ENCODE results near the gene LHX4. TPM values are rescaled to one million over a fixed set of nuclear protein-coding genes. Genes with fewer than 3 reads are reported as not detected.
"Not testable (repeated sequence)": the region's sequence is repeated elsewhere in the genome, so short reads cannot be mapped to it uniquely, and the experiment has no call there.

LHX4 gene
- total and polyA plus RNA-seq, 10 donors: 0.02 to 2.0 (median 0.03) TPM; not detected in 5

GRCh38 chr1:180198611-180199010 is 31.5 kb upstream of the LHX4 start:
- TF ChIP-seq POLR2A (IDR thresholded peaks at IDR 0.05) (no peak), POLR2AphosphoS5 (IDR thresholded peaks at IDR 0.05) (peak in 2 of 3 donors; percentile 28 to 46)
- WGBS, 5 donors: 74 to 90% (median 80%) methylated on average over 2 to 5 of the region's 5 CpGs
- Histone ChIP-seq H3K27ac (no peak overlapping the region), H3K4me1 (peaks cover 0 to 6% (median 0%) of the 10 kb centered on the region in 6 donors), H3K4me3 (no peak overlapping the region), H3K36me3 (peaks cover 0 to 76% (median 20%) of the 10 kb centered on the region in 6 donors), H3K27me3 (replicated peaks in 1 of 7) (no peaks in the 10 kb centered on the region), H3K9me3 (no peaks in the 10 kb centered on the region)
- DNase-seq: no peak
- intact Hi-C loops (cut with DNase I; ENCODE audit: low total_unique reads): no loop called here

- no peak for DNase-seq
- 84 to 94% (median 90%) methylated on average over 12 of the region's 12 CpGs for WGBS, 5 donors
- H3K27ac ChIP-seq: no peak overlapping the region
- peaks cover 0 to 6% (median 0%) of the 10 kb centered on the region in 6 donors for H3K4me1 ChIP-seq
- H3K27me3 ChIP-seq (replicated peaks in 1 of 7): no peaks in the 10 kb centered on the region
- no peak overlapping the region for H3K4me3 ChIP-seq
- H3K9me3 ChIP-seq: no peaks in the 10 kb centered on the region
- intact Hi-C loops (cut with DNase I; ENCODE audit: low total_unique reads): no loop called here
- TF ChIP-seq POLR2A (IDR thresholded peaks at IDR 0.05): no peak
- TF ChIP-seq POLR2AphosphoS5 (IDR thresholded peaks at IDR 0.05): peak in 1 of 3 donors; percentile 19
- peaks cover 0 to 72% (median 18%) of the 10 kb centered on the region in 6 donors for H3K36me3 ChIP-seq
Measured at GRCh38 chr1:180199018-180199417, 31.0 kb upstream of the LHX4 start.

GRCh38 chr1:180201451-180202200 is 28.4 kb upstream of the LHX4 start:
- 91 to 94% (median 93%) methylated on average over 7 of the region's 7 CpGs for WGBS, 5 donors
- Histone ChIP-seq H3K27ac (no peak overlapping the region), H3K36me3 (peaks cover 0 to 46% (median 4%) of the 10 kb centered on the region in 6 donors), H3K9me3 (no peaks in the 10 kb centered on the region), H3K4me1 (peaks cover 0 to 6% (median 0%) of the 10 kb centered on the region in 6 donors), H3K4me3 (no peak overlapping the region), H3K27me3 (replicated peaks in 1 of 7) (no peaks in the 10 kb centered on the region)
- DNase-seq: no peak
- TF ChIP-seq POLR2A (IDR thresholded peaks at IDR 0.05) (no peak), POLR2AphosphoS5 (IDR thresholded peaks at IDR 0.05) (peak in 1 of 3 donors; percentile 9)
- intact Hi-C loops (cut with DNase I; ENCODE audit: low total_unique reads): no loop called here

GRCh38 chr1:180202588-180202987 is 27.5 kb upstream of the LHX4 start:
- WGBS, 5 donors: 82 to 96% (median 85%) methylated on average over 5 of the region's 5 CpGs
- DNase-seq; intact Hi-C loops (cut with DNase I; ENCODE audit: low total_unique reads): not testable (repeated sequence)

GRCh38 chr1:180204231-180204630 is 25.8 kb upstream of the LHX4 start:
- 84 to 89% (median 89%) methylated on average over 6 of the region's 6 CpGs for WGBS, 5 donors
- intact Hi-C loops (cut with DNase I; ENCODE audit: low total_unique reads): no loop called here
- DNase-seq: peak; percentile 33

More at GRCh38 chr1:180202588-180202987, 27.5 kb upstream of the LHX4 start:
- not testable (repeated sequence) for H3K4me1 ChIP-seq; H3K4me3 ChIP-seq; H3K27me3 ChIP-seq (replicated peaks in 1 of 7); H3K27ac ChIP-seq; H3K9me3 ChIP-seq
- H3K36me3 ChIP-seq: peaks cover 0 to 36% (median 0%) of the 10 kb centered on the region in 6 donors

More at GRCh38 chr1:180204231-180204630, 25.8 kb upstream of the LHX4 start:
- Histone ChIP-seq H3K36me3 (peaks cover 0 to 20% (median 0%) of the 10 kb centered on the region in 6 donors), H3K9me3 (no peaks in the 10 kb centered on the region), H3K27me3 (replicated peaks in 1 of 7) (no peaks in the 10 kb centered on the region), H3K27ac (no peak overlapping the region), H3K4me3 (no peak overlapping the region), H3K4me1 (peaks cover 0 to 5% (median 0%) of the 10 kb centered on the region in 6 donors)
- TF ChIP-seq CTCF (IDR thresholded peaks at IDR 0.05 in 8 of 11, conservative IDR thresholded peaks at IDR 0.05 in 3 of 11) (no peak), POLR2AphosphoS5 (IDR thresholded peaks at IDR 0.05) (no peak)
